H1 (cell line): ENCODE results near the gene ADCY3. TPM values are rescaled to one million over a fixed set of nuclear protein-coding genes. Genes with fewer than 3 reads are reported as not detected.
A peak's percentile ranks its signal among the peaks of the same experiment; 100 is the strongest.

ENCODE experiments used
- CTCF ChIA-PET: fragments of 300-600 bp; sonication (Branson Sonifier 250); formaldehyde crosslinking; loops from one replicate; lab custom pipeline; 2021; ENCODE audit not compliant: partially characterized antibody; lab: Charles Lee
- POLR2A ChIA-PET: fragments of 300-600 bp; sonication (Branson Sonifier 250); formaldehyde crosslinking; loops from one replicate; lab custom pipeline; 2021; ENCODE audit warnings: inconsistent platforms; ENCODE audit not compliant: partially characterized antibody; lab: Charles Lee
- DNase-seq, 2 experiments: peaks; one replicate each; pipeline versions ENCODE4 v3.0.0 to v3.0.0-alpha.2; 2010 to 2022; ENCODE audit warnings: low spot score in 2 of 2, low read depth in 1 of 2, mixed read lengths in 1 of 2
- FAIRE-seq: peaks from 2 replicates; lab custom pipeline; 2011; peaks lifted over from hg19 to GRCh38; lab: Jason Lieb, UNC
- H2AFZ ChIP-seq: 2 replicates; pipeline ENCODE4 v1.8.1; 2012; ENCODE audit warnings: low read length, inconsistent platforms
- H2AK5ac ChIP-seq: 2 replicates; pipeline ENCODE4 v1.6.1; 2013; ENCODE audit warnings: low read depth, low read length
- H2BK120ac ChIP-seq: replicated peaks from 2 replicates; pipeline ENCODE3; 2013; ENCODE audit warnings: low read depth, low read length, inconsistent platforms
- H2BK12ac ChIP-seq: 2 replicates; pipeline ENCODE4 v1.6.1; 2013; ENCODE audit warnings: low read depth, low read length
- H2BK15ac ChIP-seq: 2 replicates; pipeline ENCODE4 v1.6.1; 2013; ENCODE audit warnings: low read length
- H2BK20ac ChIP-seq: 2 replicates; pipeline ENCODE4 v1.6.1; 2013; ENCODE audit warnings: low read length
- H2BK5ac ChIP-seq: 2 replicates; pipeline ENCODE4 v1.6.1; 2013; ENCODE audit warnings: low read depth, low read length
- H3K14ac ChIP-seq: 2 replicates; pipeline ENCODE4 v1.6.1; 2013; ENCODE audit warnings: inconsistent platforms; ENCODE audit not compliant: insufficient read length
- H3K18ac ChIP-seq: 2 replicates; pipeline ENCODE4 v1.6.1; 2013; ENCODE audit warnings: low read length; ENCODE audit errors: extremely low read depth
- H3K23ac ChIP-seq: 2 replicates; pipeline ENCODE4 v1.6.1; 2013; ENCODE audit warnings: inconsistent platforms; ENCODE audit not compliant: insufficient read length
- H3K23me2 ChIP-seq: 2 replicates; pipeline ENCODE4 v1.6.1; 2013; ENCODE audit warnings: low read depth, low read length
- H3K27ac ChIP-seq: 2 replicates; pipeline ENCODE4 v1.6.1; 2011; ENCODE audit warnings: low read depth, low read length, inconsistent platforms
- H3K27me3 ChIP-seq, 4 experiments: replicated peaks in 1 of 4; 1 replicate in 1 of 4; 2 replicates in 3 of 4; pipeline versions ENCODE4 v1.6.1 to v1.8.1; 2011 to 2013; ENCODE audit warnings: low read length in 3 of 4, mild to moderate bottlenecking in 3 of 4, inconsistent platforms in 2 of 4, mixed read lengths in 2 of 4, moderate library complexity in 1 of 4; ENCODE audit not compliant: control insufficient read depth in 3 of 4, insufficient read depth in 3 of 4; ENCODE audit errors: extremely low read depth in 1 of 4
- H3K36me3 ChIP-seq, 4 experiments: 2 replicates each; pipeline versions ENCODE4 v1.6.1 to v1.8.1; 2011 to 2013; ENCODE audit warnings: mild to moderate bottlenecking in 4 of 4, low read length in 3 of 4, moderate library complexity in 2 of 4, control low read depth in 1 of 4, inconsistent platforms in 1 of 4; ENCODE audit not compliant: insufficient read depth in 4 of 4, control insufficient read depth in 2 of 4
- H3K4ac ChIP-seq: replicated peaks from 2 replicates; pipeline ENCODE3; 2013; ENCODE audit warnings: low read length, low read depth, mixed read lengths, inconsistent platforms; ENCODE audit not compliant: insufficient read length
- H3K4me1 ChIP-seq, 4 experiments: replicated peaks in 1 of 4; 1 replicate in 1 of 4; 2 replicates in 3 of 4; pipeline versions ENCODE4 v1.6.1 to v1.8.1; 2011 to 2013; ENCODE audit warnings: low read length in 3 of 4, inconsistent platforms in 2 of 4, mixed read lengths in 1 of 4; ENCODE audit not compliant: insufficient read depth in 4 of 4, control insufficient read depth in 3 of 4
- H3K4me2 ChIP-seq, 2 experiments: 2 replicates each; pipeline versions ENCODE4 v1.6.1 to v1.8.1; 2011 to 2013; ENCODE audit warnings: low read depth in 2 of 2, low read length in 2 of 2, control low read depth in 1 of 2, inconsistent platforms in 1 of 2, mild to moderate bottlenecking in 1 of 2; ENCODE audit not compliant: insufficient read depth in 1 of 2
- H3K4me3 ChIP-seq, 4 experiments: fragments of 200-600, 300-600 bp in 1 of 4; sonication (generic), shearing (Covaris generic), sonication (Bioruptor Twin) in 1 of 4; 2 replicates each; pipeline versions ENCODE4 v1.5.1 to v1.8.1; 2011 to 2016; ENCODE audit warnings: low read length in 4 of 4, low read depth in 3 of 4, control low read depth in 2 of 4, inconsistent platforms in 2 of 4, mild to moderate bottlenecking in 2 of 4, mixed read lengths in 1 of 4, moderate library complexity in 1 of 4; ENCODE audit not compliant: insufficient read depth in 2 of 4; ENCODE audit errors: extremely low read depth in 1 of 4
- H3K56ac ChIP-seq: replicated peaks from 2 replicates; pipeline ENCODE3; 2013; ENCODE audit warnings: low read depth, mild to moderate bottlenecking, mixed read lengths, low read length, inconsistent platforms; ENCODE audit not compliant: insufficient read length
- H3K79me1 ChIP-seq: 2 replicates; pipeline ENCODE4 v1.6.1; 2013; ENCODE audit warnings: low read depth, low read length, control low read depth
- H3K79me2 ChIP-seq, 2 experiments: 2 replicates each; pipeline versions ENCODE4 v1.6.1 to v1.8.1; 2012 to 2013; ENCODE audit warnings: low read length in 2 of 2, mild to moderate bottlenecking in 2 of 2, inconsistent platforms in 1 of 2; ENCODE audit not compliant: insufficient read depth in 2 of 2, control insufficient read depth in 1 of 2
- H3K9ac ChIP-seq, 4 experiments: replicated peaks in 1 of 4; 1 replicate in 1 of 4; 2 replicates in 3 of 4; pipeline versions ENCODE4 v1.6.1 to v1.8.1; 2011 to 2013; ENCODE audit warnings: low read depth in 3 of 4, low read length in 3 of 4, control low read depth in 2 of 4, mild to moderate bottlenecking in 2 of 4, moderate library complexity in 2 of 4, inconsistent platforms in 1 of 4; ENCODE audit errors: extremely low read depth in 1 of 4
- H3K9me3 ChIP-seq, 2 experiments: 2 replicates each; pipeline versions ENCODE4 v1.6.1 to v1.8.1; 2012 to 2013; ENCODE audit warnings: mild to moderate bottlenecking in 2 of 2, moderate library complexity in 2 of 2, control low read depth in 1 of 2, inconsistent platforms in 1 of 2, low read depth in 1 of 2, low read length in 1 of 2, mixed read lengths in 1 of 2; ENCODE audit not compliant: insufficient read depth in 2 of 2
- H4K20me1 ChIP-seq, 2 experiments: replicated peaks in 1 of 2; 2 replicates each; pipeline versions ENCODE3 to v1.8.1; 2011 to 2013; ENCODE audit warnings: inconsistent platforms in 2 of 2, low read length in 2 of 2, mild to moderate bottlenecking in 1 of 2; ENCODE audit not compliant: insufficient read depth in 2 of 2, control insufficient read depth in 1 of 2
- H4K5ac ChIP-seq: 2 replicates; pipeline ENCODE4 v1.6.1; 2013; ENCODE audit warnings: low read length, low read depth, mixed read lengths, inconsistent platforms; ENCODE audit not compliant: insufficient read length
- H4K8ac ChIP-seq: 2 replicates; pipeline ENCODE4 v1.8.0; 2013; ENCODE audit warnings: mild to moderate bottlenecking, moderate library complexity, low read length, inconsistent platforms; ENCODE audit not compliant: insufficient read depth; ENCODE audit errors: extremely low read depth
- H4K91ac ChIP-seq: replicated peaks from 2 replicates; pipeline ENCODE3; 2013; ENCODE audit warnings: low read length, mixed read lengths, inconsistent platforms; ENCODE audit not compliant: insufficient read length
- HDAC6 ChIP-seq: IDR thresholded peaks from one replicate; pipeline ENCODE4 v1.7.1; 2012; ENCODE audit warnings: low read depth, mild to moderate bottlenecking, inconsistent platforms, low read length, moderate library complexity
- TCF12 ChIP-seq: IDR thresholded peaks from 2 replicates; pipeline ENCODE4 v1.6.1; 2011; ENCODE audit warnings: low read depth, mild to moderate bottlenecking, low read length
- WGBS, 2 experiments: shearing (Covaris generic) in 1 of 2; methylation state at CpG; one replicate each; pipeline versions ENCODE4 v1.1.6 to v1.1.7; 2013 to 2015; ENCODE audit warnings: low lambda C conversion rate in 2 of 2, mixed read lengths in 2 of 2, inconsistent platforms in 1 of 2, low coverage in 1 of 2, missing lambda C conversion rate in 1 of 2; ENCODE audit not compliant: insufficient replicate concordance in 2 of 2, insufficient coverage in 1 of 2, insufficient read length in 1 of 2; ENCODE audit errors: extremely low coverage in 1 of 2, missing lambda C conversion rate in 1 of 2; 5-methylcytosine and 5-hydroxymethylcytosine counted together
- polyA plus RNA-seq, 7 experiments: library from polyadenylated mRNA; depleted of rRNA in 3 of 7; stranded (reverse) in 5 of 7; unstranded in 2 of 7; fragments of >200 nt in 5 of 7; fragments of 200-250 nt in 2 of 7; gene quantifications; 1 replicate in 5 of 7; 2 replicates in 1 of 7; 4 replicates in 1 of 7; pipeline versions ENCODE4 v1.2.1 to v1.2.3, GENCODE V29; 2011 to 2013; ENCODE audit warnings: missing spikeins in 2 of 7, mixed read lengths in 2 of 7
- total RNA-seq: library from RNA; stranded (reverse); fragmentation: NEBNext Ultra II Directional; extraction: Animal tissue kit (Norgen Biotek cat#: 25700); gene quantifications from 2 replicates; pipeline ENCODE4 v1.2.1, GENCODE V29; 2021

The ADCY3 gene
- total and polyA plus RNA-seq, 2 of the 8 experiments (the other 6 are each of a cell fraction or from before 2014, with no cell fraction given) = 45.1 to 52.9 TPM

- Histone ChIP-seq H4K8ac (no peak overlapping the region), H3K9ac (no peak overlapping the region), H3K4ac (peak overlapping the region; percentile 14), H3K56ac (no peak overlapping the region), H2BK5ac (no peak overlapping the region), H3K27me3 (no peaks in the 10 kb centered on the region), H2AK5ac (no peak overlapping the region), H3K4me2 (no peak overlapping the region), H3K23ac (no peak overlapping the region), H3K18ac (no peak overlapping the region), H4K91ac (no peak overlapping the region), H2BK20ac (no peak overlapping the region), H3K23me2 (no peaks in the 10 kb centered on the region), H3K9me3 (no peaks in the 10 kb centered on the region), H4K20me1 (peaks cover 12 to 13% of the 10 kb centered on the region in 2 experiments), H3K79me1 (peaks cover 9% of the 10 kb centered on the region; the same call in 1 of the 2 replicates), H3K4me3 (no peak overlapping the region), H3K79me2 (peaks cover 0 to 51% of the 10 kb centered on the region in 2 experiments; a peak in 3 of 4 replicates), H3K36me3 (peaks cover 20 to 55% (median 40%) of the 10 kb centered on the region in 4 experiments), H4K5ac (no peak overlapping the region), H2BK12ac (no peak overlapping the region), H3K27ac (no peak overlapping the region), H3K14ac (no peak overlapping the region), H3K4me1 (no peaks in the 10 kb centered on the region; a peak in 1 of 7 replicates), H2BK15ac (no peak overlapping the region), H2AFZ (no peak overlapping the region), H2BK120ac (no peak overlapping the region)
- FAIRE-seq = no peak
- POLR2A ChIA-PET = interaction anchor here (0.7 kb wide), 1 partner anchor 9 kb away, joined by 3 read pairs; no protein-coding TSS in a partner anchor
- DNase-seq = peak in 1 of 2 experiments; percentile 4
- CTCF ChIA-PET = interaction anchor here (1.2 to 3.0 kb wide), 4 partner anchors 9 to 405 kb away, joined by 4 to 8 read pairs (median 4); no protein-coding TSS in a partner anchor
- WGBS, 2 experiments = 89% methylated on average over 4 of the region's 4 CpGs; no CpG with 5 or more reads in 1 of the 2 experiments
- TF ChIP-seq HDAC6 (no peak), TCF12 (no peak)
These were observed 105.5 kb downstream of the ADCY3 start for GRCh38 chr2:24814516-24814915.
